Smooth muscle cell (in vitro differentiated cells): ENCODE results near the gene KLHL26. TPM values are rescaled to one million over a fixed set of nuclear protein-coding genes. Genes with fewer than 3 reads are reported as not detected.

Source experiments
- DNase-seq: peaks from one replicate; lab custom pipeline; 2025; ENCODE audit not compliant: unreplicated experiment; lab: John Stamatoyannopoulos, UW
- H2AFZ ChIP-seq: fragments of 200-600 bp; sonication (generic); 2 replicates; pipeline ENCODE4 v1.6.0; 2016; ENCODE audit warnings: antibody characterized with exemption, low read depth, mild to moderate bottlenecking
- H3F3A ChIP-seq: fragments of 200-600 bp; sonication (generic); 2 replicates; pipeline ENCODE4 v1.6.0; 2017; ENCODE audit warnings: antibody characterized with exemption, low read depth
- H3K27ac ChIP-seq: fragments of 200-600 bp; sonication (generic); 2 replicates; pipeline ENCODE4 v1.5.1; 2016; ENCODE audit warnings: low read depth, mild to moderate bottlenecking
- H3K27me3 ChIP-seq: fragments of 200-600 bp; sonication (generic); 2 replicates; pipeline ENCODE4 v1.6.1; 2016; ENCODE audit warnings: low read depth, mild to moderate bottlenecking
- H3K36me3 ChIP-seq: fragments of 200-600 bp; sonication (generic); 2 replicates; pipeline ENCODE4 v1.5.1; 2016; ENCODE audit warnings: low read depth
- H3K4me1 ChIP-seq: fragments of 200-600 bp; sonication (generic); 2 replicates; pipeline ENCODE4 v1.5.1; 2016; ENCODE audit warnings: low read depth
- H3K4me2 ChIP-seq: fragments of 200-600 bp; sonication (generic); 2 replicates; pipeline ENCODE4 v1.6.0; 2016; ENCODE audit warnings: mild to moderate bottlenecking
- H3K4me3 ChIP-seq: fragments of 200-600 bp; sonication (generic); 2 replicates; pipeline ENCODE4 v1.5.1; 2016; ENCODE audit warnings: mild to moderate bottlenecking
- H3K79me2 ChIP-seq: fragments of 200-600 bp; sonication (generic); 2 replicates; pipeline ENCODE4 v1.6.0; 2016; ENCODE audit warnings: low read depth, mild to moderate bottlenecking
- H3K9ac ChIP-seq: fragments of 200-600 bp; sonication (generic); 2 replicates; pipeline ENCODE4 v1.6.0; 2016; ENCODE audit warnings: low read depth
- H3K9me3 ChIP-seq: fragments of 200-600 bp; sonication (generic); replicated peaks from 2 replicates; pipeline ENCODE4 v1.5.1; 2016; ENCODE audit warnings: low read depth
- H4K20me1 ChIP-seq: fragments of 200-600 bp; sonication (generic); 2 replicates; pipeline ENCODE4 v1.6.0; 2016; ENCODE audit warnings: low read depth
- CTCF ChIP-seq: fragments of 200-600 bp; sonication (generic); IDR thresholded peaks from 2 replicates; pipeline ENCODE4 v1.5.1; 2017; ENCODE audit warnings: borderline replicate concordance, mild to moderate bottlenecking, antibody characterized with exemption; ENCODE audit not compliant: insufficient read depth, poor library complexity, severe bottlenecking
- WGBS: methylation state at CpG from one replicate; pipeline ENCODE4 v1.1.7; 2016; ENCODE audit warnings: low lambda C conversion rate; 5-methylcytosine and 5-hydroxymethylcytosine counted together
- polyA plus RNA-seq: library from polyadenylated mRNA; unstranded; fragments of >200 nt; fragmentation: Nextera tagmentation; extraction: Ambion mirVana; gene quantifications from 2 replicates; pipeline ENCODE4 v1.2.1, GENCODE V29; 2016
- total RNA-seq: library from RNA; depleted of rRNA; stranded (reverse); fragments of >200 nt; gene quantifications from 2 replicates; pipeline ENCODE4 v1.2.3, GENCODE V29; 2014

KLHL26 gene
- total and polyA plus RNA-seq, 2 experiments from 2014 or later: 3.9 to 7.6 TPM

GRCh38 chr19:18620311-18620710, 16.5 kb upstream of the KLHL26 start:
- WGBS: 90% methylated on average over 8 of the region's 10 CpGs

GRCh38 chr19:18620902-18621301, 15.9 kb upstream of the KLHL26 start:
- no peak overlapping the region for H3K4me3 ChIP-seq

More at GRCh38 chr19:18620311-18620710, 16.5 kb upstream of the KLHL26 start:
- Histone ChIP-seq H3K36me3 (no peaks in the 10 kb centered on the region), H3K4me1 (no peaks in the 10 kb centered on the region), H3K9me3 (no peaks in the 10 kb centered on the region), H3K4me3 (no peak overlapping the region), H4K20me1 (no peaks in the 10 kb centered on the region), H2AFZ (no peak overlapping the region), H3K27ac (no peak overlapping the region), H3K27me3 (no peaks in the 10 kb centered on the region), H3K4me2 (no peak overlapping the region), H3K79me2 (no peaks in the 10 kb centered on the region), H3K9ac (no peak overlapping the region), H3F3A (no peaks in the 10 kb centered on the region)
- DNase-seq: no peak
- no peak for TF ChIP-seq CTCF

GRCh38 chr19:18626906-18627305, 9.9 kb upstream of the KLHL26 start:
- Histone ChIP-seq H3K79me2 (no peaks in the 10 kb centered on the region), H2AFZ (no peak overlapping the region), H3K4me2 (no peak overlapping the region), H3K9ac (no peak overlapping the region), H3F3A (no peaks in the 10 kb centered on the region), H4K20me1 (no peaks in the 10 kb centered on the region), H3K9me3 (no peaks in the 10 kb centered on the region), H3K36me3 (no peaks in the 10 kb centered on the region), H3K27ac (no peak overlapping the region), H3K4me3 (no peak overlapping the region), H3K4me1 (no peaks in the 10 kb centered on the region), H3K27me3 (no peaks in the 10 kb centered on the region)
- no peak for TF ChIP-seq CTCF
- 86% methylated on average over 2 of the region's 2 CpGs for WGBS
- DNase-seq: no peak

More at GRCh38 chr19:18620902-18621301, 15.9 kb upstream of the KLHL26 start:
- Histone ChIP-seq H3K9me3 (no peaks in the 10 kb centered on the region), H3F3A (no peaks in the 10 kb centered on the region), H3K79me2 (no peaks in the 10 kb centered on the region), H3K36me3 (no peaks in the 10 kb centered on the region), H3K27ac (no peak overlapping the region), H2AFZ (no peak overlapping the region), H3K4me1 (no peaks in the 10 kb centered on the region), H3K4me2 (no peak overlapping the region), H3K27me3 (no peaks in the 10 kb centered on the region), H3K9ac (no peak overlapping the region), H4K20me1 (no peaks in the 10 kb centered on the region)
- no peak for TF ChIP-seq CTCF
- no peak for DNase-seq
- 83% methylated on average over 7 of the region's 7 CpGs for WGBS

GRCh38 chr19:18629166-18630088, 7.4 kb upstream of the KLHL26 start:
- DNase-seq: no peak
- H2AFZ ChIP-seq: no peak overlapping the region
- H3K9me3 ChIP-seq: no peaks in the 10 kb centered on the region
- no peaks in the 10 kb centered on the region for H3K79me2 ChIP-seq
- 86% methylated on average over 15 of the region's 15 CpGs for WGBS
- H3K27ac ChIP-seq: no peak overlapping the region
- no peak overlapping the region for H3K4me2 ChIP-seq
- no peaks in the 10 kb centered on the region for H3K36me3 ChIP-seq
- TF ChIP-seq CTCF: no peak
- no peaks in the 10 kb centered on the region for H3K27me3 ChIP-seq
- no peaks in the 10 kb centered on the region for H3K4me1 ChIP-seq
- no peaks in the 10 kb centered on the region for H3F3A ChIP-seq
- no peaks in the 10 kb centered on the region for H4K20me1 ChIP-seq
- H3K4me3 ChIP-seq: no peak overlapping the region
- H3K9ac ChIP-seq: no peak overlapping the region
